GM12873 (cell line): ENCODE results near the gene NECTIN2.

Experiments used
- CTCF ChIP-seq: IDR thresholded peaks from 2 replicates; pipeline ENCODE4 v1.5.1; 2012; ENCODE audit warnings: low read depth, mild to moderate bottlenecking, moderate library complexity, low read length, control low read depth; ENCODE audit not compliant: insufficient read depth; ENCODE audit errors: missing control alignments

NECTIN2 gene

GRCh38 chr19:44807652-44808462 is 38.2 kb upstream of the NECTIN2 start:
- peak; percentile 45 for TF ChIP-seq CTCF

GRCh38 chr19:44808463-44809371 is 37.4 kb upstream of the NECTIN2 start, which contains the start of gene BCAM:
Gene BCAM, plus strand, starts transcription at chr19:44809103. Its CDS starts 22 bp downstream, at chr19:44809125.
- TF ChIP-seq CTCF: no peak

- TF ChIP-seq CTCF: no peak
Measured at GRCh38 chr19:44809577-44810233, 36.4 kb upstream of the NECTIN2 start.

- TF ChIP-seq CTCF: no peak
Measured at GRCh38 chr19:44810234-44811121, 35.6 kb upstream of the NECTIN2 start.

- TF ChIP-seq CTCF: no peak
Measured at GRCh38 chr19:44811122-44811419, 35.0 kb upstream of the NECTIN2 start.

- no peak for TF ChIP-seq CTCF
Measured at GRCh38 chr19:44812142-44812718, 33.9 kb upstream of the NECTIN2 start.
